HG02678 (cell line): ENCODE measurements around the gene GALE.

Experiments
- ATAC-seq: cut with Tn5 transposase; IDR thresholded peaks from one replicate; pipeline ENCODE4 v1.9.1; 2021; ENCODE audit warnings: mild to moderate bottlenecking, moderate library complexity; ENCODE audit not compliant: unreplicated experiment

GALE gene

GRCh38 chr1:23756676-23757075 lies 43.9 kb downstream of the GALE start:
- no peak for ATAC-seq

DNA sequence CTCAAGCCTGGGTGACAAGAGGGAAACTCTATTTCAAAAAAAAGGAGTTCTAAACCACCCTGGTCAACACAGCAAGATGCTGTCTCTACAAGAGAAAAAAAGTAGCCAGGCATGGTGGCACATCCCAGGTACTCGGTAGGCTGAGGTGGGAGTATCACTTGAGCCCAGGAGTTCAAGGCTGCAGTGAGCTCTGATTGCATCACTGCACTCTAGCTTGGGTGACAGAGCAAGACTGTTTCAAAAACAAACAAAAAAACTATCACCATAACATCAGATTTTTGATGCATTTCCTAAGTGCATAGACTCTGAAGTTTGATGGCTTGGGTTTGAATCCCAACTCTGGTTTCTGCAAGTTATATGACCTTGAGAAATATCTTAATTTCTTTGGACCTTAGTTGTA lies 47.6 kb downstream of the GALE start:
- ATAC-seq: no peak

DNA sequence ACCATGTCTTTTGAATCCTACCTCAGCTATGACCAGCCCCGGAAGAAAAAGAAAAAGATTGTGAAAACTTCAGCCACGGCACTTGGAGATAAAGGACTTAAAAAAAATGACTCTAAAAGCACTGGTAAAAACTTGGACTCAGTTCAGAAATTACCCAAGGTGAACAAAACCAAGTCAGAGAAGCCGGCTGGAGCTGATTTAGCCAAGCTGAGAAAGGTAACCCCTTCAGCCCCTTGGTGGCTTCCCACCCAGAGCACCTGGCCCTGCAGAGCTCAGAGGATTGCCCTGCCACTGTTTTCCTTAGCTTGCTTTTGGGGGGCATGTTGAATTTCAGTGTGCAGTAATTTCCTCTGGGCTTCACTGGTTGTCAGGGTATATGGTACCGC lies 48.7 kb downstream of the GALE start:
- ATAC-seq: no peak

GRCh38 chr1:23751050-23751814 lies 49.3 kb downstream of the GALE start:
- ATAC-seq: no peak

GRCh38 chr1:23748016-23748415 lies 52.5 kb downstream of the GALE start:
- no peak for ATAC-seq
